DOHH2 (cell line): Measurements from ENCODE around the gene SLC27A4.
A peak's percentile ranks its signal among the peaks of the same experiment; 100 is the strongest.

Experiments used
- CTCF ChIP-seq: fragments of 200-600 bp; sonication (generic); IDR thresholded peaks from one replicate; pipeline ENCODE4 v1.5.1; 2014; ENCODE audit warnings: antibody characterized with exemption, mild to moderate bottlenecking, low read depth, low read length; ENCODE audit not compliant: poor library complexity, severe bottlenecking
- EZH2phosphoT487 ChIP-seq: fragments of 200-600 bp; sonication (generic); IDR thresholded peaks from 2 replicates; pipeline ENCODE4 v1.6.1; 2017; ENCODE audit warnings: borderline replicate concordance, mild to moderate bottlenecking, antibody characterized with exemption, low read length, moderate library complexity, mixed read lengths

GRCh38 chr9:128361986-128362646 is 21.8 kb downstream of the SLC27A4 start:
- TF ChIP-seq CTCF (peak; percentile 89), EZH2phosphoT487 (no peak)
